Fibroblast of lung (primary cell): ENCODE data around the gene RAB40B.

Source experiments
- EZH2 ChIP-seq: IDR thresholded peaks from 2 replicates; pipeline ENCODE4 v1.5.1; 2012; ENCODE audit warnings: low read length, control low read depth, mild to moderate bottlenecking; ENCODE audit errors: missing control alignments
- TF ChIP-seq, protein P1 (sequence below), 2 donors: IDR thresholded peaks in 1 of 2; conservative IDR thresholded peaks in 1 of 2; 1 replicate in 1 of 2; 2 replicates in 1 of 2; pipeline ENCODE4 v1.5.1; 2011 to 2012; ENCODE audit warnings: low read length in 2 of 2, control low read depth in 1 of 2, inconsistent platforms in 1 of 2, low read depth in 1 of 2, mild to moderate bottlenecking in 1 of 2

DNA sequence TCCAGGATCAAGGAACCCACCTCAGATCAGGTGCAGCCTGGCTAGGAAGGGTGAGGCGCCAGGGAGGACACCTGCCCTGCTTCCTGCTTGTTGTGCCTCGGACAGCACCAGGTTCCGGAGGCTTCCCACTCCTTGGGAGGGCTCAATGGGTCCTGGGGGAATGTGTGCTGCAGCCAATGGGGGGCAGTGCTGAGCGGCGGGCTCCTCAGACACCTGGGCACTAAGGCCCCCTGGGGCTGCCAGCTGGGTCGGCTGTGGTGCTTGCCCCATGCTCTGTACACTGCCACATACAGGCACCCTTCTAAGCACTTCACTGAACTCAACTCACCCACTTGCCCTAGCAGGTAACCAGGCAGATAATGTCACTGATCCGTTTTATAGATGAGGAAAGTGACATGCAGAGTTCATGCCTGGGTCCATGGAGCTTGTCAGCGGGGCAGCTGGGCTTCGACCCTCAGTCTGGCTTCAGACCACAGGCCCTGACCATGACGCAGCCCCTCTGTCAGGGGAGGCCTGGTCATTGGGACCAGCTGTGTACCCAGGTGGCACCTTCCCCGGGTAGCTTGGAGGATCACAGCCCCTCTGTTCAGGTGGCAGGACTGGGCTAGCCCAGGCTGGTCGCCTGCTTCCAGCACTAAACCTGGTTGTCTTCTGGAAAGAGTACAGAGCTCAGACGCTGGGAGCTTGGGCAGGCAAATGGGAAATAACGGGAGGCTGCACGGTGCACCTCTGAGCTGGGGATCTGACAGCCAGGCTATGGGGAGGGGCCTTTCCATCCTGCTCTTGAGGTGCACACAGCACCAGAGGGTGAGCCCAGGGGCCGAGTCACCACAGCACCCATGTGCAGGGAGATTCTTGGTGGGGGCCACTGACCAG, 45.1 kb upstream of the RAB40B start:
- TF ChIP-seq, protein P1, sequence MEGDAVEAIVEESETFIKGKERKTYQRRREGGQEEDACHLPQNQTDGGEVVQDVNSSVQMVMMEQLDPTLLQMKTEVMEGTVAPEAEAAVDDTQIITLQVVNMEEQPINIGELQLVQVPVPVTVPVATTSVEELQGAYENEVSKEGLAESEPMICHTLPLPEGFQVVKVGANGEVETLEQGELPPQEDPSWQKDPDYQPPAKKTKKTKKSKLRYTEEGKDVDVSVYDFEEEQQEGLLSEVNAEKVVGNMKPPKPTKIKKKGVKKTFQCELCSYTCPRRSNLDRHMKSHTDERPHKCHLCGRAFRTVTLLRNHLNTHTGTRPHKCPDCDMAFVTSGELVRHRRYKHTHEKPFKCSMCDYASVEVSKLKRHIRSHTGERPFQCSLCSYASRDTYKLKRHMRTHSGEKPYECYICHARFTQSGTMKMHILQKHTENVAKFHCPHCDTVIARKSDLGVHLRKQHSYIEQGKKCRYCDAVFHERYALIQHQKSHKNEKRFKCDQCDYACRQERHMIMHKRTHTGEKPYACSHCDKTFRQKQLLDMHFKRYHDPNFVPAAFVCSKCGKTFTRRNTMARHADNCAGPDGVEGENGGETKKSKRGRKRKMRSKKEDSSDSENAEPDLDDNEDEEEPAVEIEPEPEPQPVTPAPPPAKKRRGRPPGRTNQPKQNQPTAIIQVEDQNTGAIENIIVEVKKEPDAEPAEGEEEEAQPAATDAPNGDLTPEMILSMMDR (conservative IDR thresholded peaks at IDR 0.05 in 1 of 2, IDR thresholded peaks at IDR 0.05 in 1 of 2; ENCODE audit: low read depth in 1 of 2, low read length in 2 of 2): no peak
- TF ChIP-seq EZH2: no peak
